HEK293T (cell line): ENCODE results near the gene TCERG1L.

ENCODE experiments used
- ARNT ChIP-seq: fragments of 450-650 bp; IDR thresholded peaks from 2 replicates; pipeline ENCODE4 v1.6.1; 2017; ENCODE audit warnings: mild to moderate bottlenecking
- BHLHE40 ChIP-seq: fragments of 450-650 bp; IDR thresholded peaks from 2 replicates; pipeline ENCODE4 v1.6.1; 2016; ENCODE audit warnings: mild to moderate bottlenecking, moderate library complexity, borderline replicate concordance
- CTBP1 ChIP-seq: fragments of 450-650 bp; IDR thresholded peaks from 2 replicates; pipeline ENCODE4 v1.6.1; 2016; ENCODE audit warnings: borderline replicate concordance
- ELF4 ChIP-seq: fragments of 450-650 bp; IDR thresholded peaks from 2 replicates; pipeline ENCODE4 v1.6.1; 2017; ENCODE audit warnings: antibody characterized with exemption
- FOXA1 ChIP-seq: fragments of 450-650 bp; IDR thresholded peaks from 2 replicates; pipeline ENCODE4 v1.6.1; 2016; ENCODE audit warnings: mild to moderate bottlenecking
- FOXM1 ChIP-seq: fragments of 450-650 bp; IDR thresholded peaks from 2 replicates; pipeline ENCODE4 v1.6.1; 2017; ENCODE audit warnings: mild to moderate bottlenecking, borderline replicate concordance
- HDGF ChIP-seq: fragments of 450-650 bp; IDR thresholded peaks from 2 replicates; pipeline ENCODE4 v1.6.1; 2017; ENCODE audit warnings: antibody characterized with exemption, borderline replicate concordance
- LEF1 ChIP-seq: fragments of 450-650 bp; IDR thresholded peaks from 2 replicates; pipeline ENCODE4 v1.6.1; 2017; ENCODE audit warnings: mild to moderate bottlenecking, borderline replicate concordance
- NFRKB ChIP-seq: fragments of 450-650 bp; IDR thresholded peaks from 2 replicates; pipeline ENCODE4 v1.6.1; 2016; ENCODE audit warnings: mild to moderate bottlenecking, moderate library complexity
- TARDBP ChIP-seq: fragments of 450-650 bp; IDR thresholded peaks from 2 replicates; pipeline ENCODE4 v1.6.1; 2016
- ZNF384 ChIP-seq: fragments of 450-650 bp; IDR thresholded peaks from 2 replicates; pipeline ENCODE4 v1.6.1; 2016

GRCh38 chr10:131245475-131246059, 66.0 kb downstream of the TCERG1L start:
- TF ChIP-seq FOXM1 (no peak), LEF1 (no peak), TARDBP (no peak), NFRKB (no peak), BHLHE40 (no peak), ELF4 (no peak), FOXA1 (no peak), CTBP1 (no peak), ZNF384 (no peak), HDGF (no peak), ARNT (no peak)
